ENCODE measurements around the gene SIRPD.
A peak's percentile ranks its signal among the peaks of the same experiment; 100 is the strongest.
"Not testable (repeated sequence)": the region's sequence is repeated elsewhere in the genome, so short reads cannot be mapped to it uniquely, and the experiment has no call there.

SIRPD gene

DNA sequence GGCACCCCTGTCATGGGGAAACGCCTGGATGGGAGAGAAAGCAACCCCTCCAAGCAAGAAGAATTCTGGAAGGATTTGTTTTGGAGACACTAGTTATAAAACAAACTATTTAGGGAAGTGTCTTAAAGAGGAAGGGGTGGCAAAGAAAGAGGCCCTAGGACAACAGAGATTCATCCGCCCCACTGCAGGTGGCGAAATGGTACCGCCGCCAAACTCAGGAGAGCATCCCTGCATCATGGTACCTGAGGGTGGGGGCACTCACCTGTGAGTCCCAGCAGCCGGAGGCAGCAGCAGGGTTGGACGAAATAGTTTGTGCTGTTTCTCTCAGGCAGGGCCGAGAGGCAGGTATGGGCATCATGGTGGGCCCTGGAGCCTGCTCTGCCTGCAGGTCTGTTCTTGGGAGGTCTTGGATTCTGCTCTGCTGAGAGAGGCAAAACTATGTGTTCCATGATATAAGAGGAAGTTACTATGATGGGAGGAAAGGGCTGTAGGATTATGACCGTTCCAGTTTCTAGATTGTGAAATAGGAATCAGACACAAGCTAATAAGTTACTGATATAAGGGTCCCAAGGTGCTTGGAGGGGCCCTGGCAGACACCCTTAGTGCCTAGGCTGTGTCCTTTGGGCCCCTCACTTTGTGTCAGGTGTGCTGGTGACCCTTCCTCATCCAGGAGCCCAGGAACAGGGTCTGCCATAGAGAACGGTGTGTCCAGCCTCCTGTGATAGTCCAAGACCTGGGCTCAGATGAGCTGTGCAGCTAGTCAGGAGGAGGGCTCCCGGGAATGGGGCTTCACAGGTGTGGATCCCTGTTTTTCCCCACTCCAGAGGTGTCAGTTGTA lies 20.4 kb downstream of the SIRPD start:
- no peak for DNase-seq

DNA sequence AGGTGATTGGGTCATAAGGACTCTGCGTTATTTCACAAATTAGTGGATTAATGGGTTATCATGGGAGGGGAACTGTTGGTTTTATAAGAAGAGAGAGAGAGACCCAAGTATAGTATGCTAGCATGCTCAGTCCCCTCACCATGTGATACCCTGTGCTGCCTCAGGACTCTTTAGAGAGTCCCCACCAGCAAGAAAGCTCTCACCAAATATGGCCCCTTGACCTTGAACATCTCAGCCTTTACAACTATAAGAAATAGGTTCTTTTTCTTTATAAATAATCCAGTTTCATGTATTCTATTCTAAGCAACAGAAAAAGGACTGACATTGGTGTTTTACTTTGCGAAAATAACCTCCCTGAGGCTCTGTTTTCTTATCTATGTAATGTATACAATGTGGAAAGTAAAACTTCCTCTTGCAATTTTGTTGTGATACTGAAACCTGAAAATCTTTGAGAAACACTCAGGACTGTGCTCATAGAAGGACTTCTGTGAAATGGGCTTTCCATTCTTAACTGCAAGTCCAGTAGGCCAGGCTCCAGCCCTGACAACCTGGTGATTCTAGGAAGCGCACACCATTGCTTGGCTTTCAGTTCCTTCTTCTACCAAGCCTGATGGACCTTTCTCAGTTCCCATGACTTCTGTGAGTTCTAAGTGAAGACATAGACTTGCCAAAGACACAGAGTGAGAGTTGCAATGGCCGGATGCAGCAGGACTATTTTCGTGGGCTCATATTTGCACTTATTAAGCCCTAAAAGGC lies 21.9 kb downstream of the SIRPD start:
- DNase-seq, result no peak

DNA sequence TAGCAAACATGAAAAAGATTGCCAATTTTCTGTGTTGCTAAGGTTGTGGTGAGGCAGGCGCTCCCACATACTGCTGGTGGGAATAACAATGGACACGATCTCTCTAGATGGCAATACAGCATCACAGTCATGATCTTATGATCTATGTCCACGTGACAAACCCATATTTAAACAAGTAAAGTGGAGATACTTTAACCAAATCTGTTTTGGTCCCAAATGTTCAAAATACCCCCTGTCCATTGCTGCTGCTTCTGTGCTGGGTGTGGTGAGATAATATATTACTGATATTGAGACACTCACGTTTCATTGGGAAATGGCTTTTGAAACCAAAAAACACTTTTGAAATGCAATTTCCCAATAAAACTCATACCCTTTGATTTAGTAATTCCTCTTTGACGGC lies 23.0 kb downstream of the SIRPD start:
- DNase-seq, result no peak

DNA sequence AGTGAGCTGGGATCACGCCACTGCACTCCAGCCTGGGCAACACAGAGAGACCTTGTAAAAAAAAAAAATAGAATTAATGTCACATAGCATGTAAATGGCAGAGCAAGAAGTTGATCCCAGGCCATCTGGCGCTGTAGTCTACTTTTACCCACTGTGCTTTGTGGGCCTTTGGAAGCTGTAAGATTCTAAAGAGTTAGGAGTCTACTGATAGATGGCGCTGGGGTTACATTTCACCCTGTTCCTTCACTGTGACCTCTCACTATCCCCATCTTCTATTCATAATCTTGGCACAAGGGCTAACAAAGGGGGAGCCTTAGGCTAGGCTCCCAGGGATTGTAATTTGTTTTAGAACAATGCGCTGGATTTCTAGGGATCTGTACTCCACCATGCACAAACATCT lies 24.4 kb downstream of the SIRPD start:
- no peak for DNase-seq

DNA sequence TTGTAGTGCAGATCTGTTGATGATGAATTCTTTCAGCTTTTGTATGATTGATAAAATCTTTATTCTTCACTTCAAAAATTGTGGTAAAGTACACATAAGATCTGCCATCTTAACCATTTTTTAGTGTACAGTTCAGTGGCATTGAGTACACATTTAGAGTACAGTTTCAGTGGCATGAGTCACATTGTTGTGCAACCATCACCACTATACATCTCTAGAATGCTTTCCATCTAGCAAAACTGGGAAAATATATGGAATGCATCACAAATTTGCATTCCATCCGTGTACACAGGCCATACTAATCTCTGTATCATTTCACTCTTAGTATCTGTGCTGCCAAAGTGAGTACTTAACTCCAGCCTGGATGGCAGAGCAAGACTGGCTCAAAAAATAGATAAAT lies 28.7 kb downstream of the SIRPD start:
- no peak for DNase-seq

DNA sequence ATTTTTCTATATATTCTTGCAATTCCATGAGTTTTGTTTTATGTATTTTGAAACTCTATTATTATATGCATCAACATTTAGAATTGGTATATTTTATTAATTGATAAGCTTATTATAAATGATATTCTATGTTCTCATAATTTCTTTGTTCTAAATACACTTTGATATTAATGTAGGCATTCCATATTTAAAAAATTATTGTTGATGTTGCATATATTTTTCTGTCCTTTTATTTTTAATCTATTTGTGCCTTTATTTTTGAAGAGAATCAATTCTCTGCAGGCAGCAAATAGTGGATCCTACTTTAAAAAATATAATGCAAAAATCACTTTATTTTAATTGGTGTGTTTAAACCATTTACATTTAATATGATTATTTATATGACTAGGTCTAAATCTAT lies 29.6 kb downstream of the SIRPD start:
- DNase-seq, result no peak

DNA sequence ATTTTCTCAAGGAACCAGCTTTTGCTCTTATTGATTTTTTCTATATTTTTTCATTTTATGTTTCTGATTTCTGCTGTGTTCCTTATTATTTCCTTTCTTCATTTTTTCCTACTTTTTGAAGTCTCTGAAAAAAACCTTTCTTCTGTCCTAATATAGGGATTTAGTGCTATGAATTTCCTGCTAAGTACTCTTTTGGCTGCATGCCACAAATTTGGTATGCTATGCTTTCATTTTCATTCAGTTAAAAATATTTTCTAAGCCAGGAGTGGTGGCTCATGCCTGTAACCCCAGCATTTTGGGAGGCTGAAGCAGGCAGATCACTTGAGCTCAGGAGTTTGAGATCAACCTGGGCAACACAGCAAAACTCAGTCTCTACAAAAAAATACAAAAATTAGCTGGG lies 30.6 kb downstream of the SIRPD start:
- DNase-seq, result no peak

DNA sequence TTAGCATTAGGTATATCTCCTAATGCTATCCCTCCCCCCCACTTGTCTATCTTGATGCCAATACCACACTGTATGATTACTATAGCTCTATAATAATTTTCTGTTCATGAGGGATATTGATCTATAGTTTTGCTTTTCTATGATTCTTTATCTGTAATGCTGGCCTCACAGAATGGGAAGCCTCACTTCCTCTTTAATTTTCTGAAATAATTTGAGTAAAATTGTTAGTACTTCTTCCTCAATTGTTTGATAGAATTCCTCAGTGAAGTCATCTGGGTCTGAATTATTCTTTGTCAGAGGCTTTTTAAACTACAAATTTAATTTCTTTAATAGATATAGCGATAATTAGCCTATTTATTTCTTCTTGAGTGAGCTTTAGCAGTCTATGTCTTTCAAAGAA lies 31.2 kb downstream of the SIRPD start:
- DNase-seq, result no peak

DNA sequence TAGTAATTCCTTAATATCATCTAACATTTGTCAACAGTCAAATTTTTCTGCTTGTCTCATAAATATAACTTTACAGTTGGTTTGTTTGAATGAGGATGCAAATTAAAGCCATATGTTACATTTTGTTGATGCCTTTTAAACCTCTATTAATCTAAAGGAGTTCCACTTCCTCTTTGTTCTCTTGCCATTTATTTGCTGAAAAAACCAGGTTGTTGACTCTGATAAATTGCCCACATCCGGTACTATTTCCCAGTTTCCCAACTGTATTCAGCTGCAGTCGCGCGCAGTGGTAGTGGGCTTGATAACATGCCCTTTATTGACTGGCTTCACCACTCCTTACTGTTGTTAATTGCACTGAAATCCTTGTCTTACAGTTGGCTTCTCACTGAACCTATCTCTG lies 33.5 kb downstream of the SIRPD start:
- DNase-seq, result no peak

DNA sequence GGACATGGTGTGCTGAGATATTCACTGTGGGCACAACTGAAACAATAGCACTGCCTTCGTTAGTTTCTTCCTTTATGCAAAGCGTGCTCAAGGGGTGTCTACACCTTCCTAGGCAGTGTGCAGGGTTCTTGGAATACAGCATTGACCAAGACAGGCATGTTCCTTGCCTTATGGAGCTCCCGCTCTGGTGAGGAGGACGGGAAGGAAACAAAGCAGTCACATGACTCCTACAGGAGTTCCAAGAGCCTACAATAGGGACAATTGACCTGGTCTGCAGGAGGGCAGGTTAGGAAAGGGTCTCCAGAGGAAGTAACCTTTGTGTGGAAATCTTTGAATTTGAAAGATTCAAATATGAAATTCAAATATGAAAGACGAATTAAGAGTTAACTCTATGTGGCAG lies 40.5 kb downstream of the SIRPD start:
- no peak for DNase-seq

DNA sequence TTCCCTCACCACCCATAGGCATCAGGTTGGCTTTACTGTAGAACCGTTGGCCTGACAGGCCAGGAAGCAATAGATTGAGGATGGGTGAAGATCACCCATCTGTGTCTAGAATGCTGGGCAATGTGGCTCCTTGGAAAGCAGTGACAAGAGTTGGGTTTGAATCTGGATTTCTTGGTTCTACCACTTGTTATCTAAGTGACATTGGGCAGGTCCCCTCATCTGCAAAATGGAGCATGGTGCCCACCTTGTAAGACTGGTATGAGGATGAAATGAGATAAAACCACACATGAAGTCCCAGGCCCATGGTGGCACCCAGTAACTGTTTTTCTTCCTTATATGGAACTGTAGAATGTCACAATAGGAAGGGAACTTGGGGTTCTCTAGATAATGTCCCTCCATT lies 43.7 kb downstream of the SIRPD start:
- DNase-seq, result no peak

DNA sequence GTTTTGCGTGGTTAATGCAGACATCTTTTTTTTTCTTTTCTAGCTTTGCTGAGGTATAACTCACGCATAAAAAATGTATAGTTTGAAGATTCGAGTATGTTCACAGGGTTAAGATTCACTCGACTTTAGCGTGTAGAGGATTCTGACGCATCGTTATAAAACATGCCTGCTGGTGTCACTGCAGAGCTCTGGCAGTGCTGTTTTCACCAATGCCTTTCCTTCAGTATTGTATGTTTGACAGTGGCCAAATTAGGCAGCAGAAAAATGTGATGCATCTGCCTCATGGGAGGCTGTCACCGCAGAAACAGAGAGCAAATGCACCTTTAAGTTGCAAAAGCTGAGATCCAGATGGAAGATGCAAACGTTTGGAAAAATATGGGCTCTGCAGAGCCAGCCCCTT lies 48.3 kb downstream of the SIRPD start:
- DNase-seq, result no peak

DNA sequence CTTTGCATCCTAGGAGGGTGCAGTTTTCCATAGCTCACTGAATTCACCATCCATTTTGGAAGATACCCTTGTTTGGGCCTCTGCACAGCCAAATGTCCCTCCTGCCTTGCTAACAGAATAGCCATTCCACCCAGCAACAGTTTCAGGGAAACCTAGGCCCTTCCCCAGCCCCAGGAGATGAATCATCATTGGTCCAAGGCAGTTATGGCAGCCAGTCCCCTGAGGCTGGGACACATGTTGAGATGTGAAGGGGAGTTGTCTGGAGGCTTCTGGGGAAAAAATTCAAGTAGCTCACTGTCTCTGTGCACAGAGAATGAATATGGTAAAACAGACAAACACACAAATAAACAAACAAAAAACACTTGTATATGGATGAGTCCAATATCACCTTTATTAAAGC lies 48.9 kb downstream of the SIRPD start:
- DNase-seq, result no peak

DNA sequence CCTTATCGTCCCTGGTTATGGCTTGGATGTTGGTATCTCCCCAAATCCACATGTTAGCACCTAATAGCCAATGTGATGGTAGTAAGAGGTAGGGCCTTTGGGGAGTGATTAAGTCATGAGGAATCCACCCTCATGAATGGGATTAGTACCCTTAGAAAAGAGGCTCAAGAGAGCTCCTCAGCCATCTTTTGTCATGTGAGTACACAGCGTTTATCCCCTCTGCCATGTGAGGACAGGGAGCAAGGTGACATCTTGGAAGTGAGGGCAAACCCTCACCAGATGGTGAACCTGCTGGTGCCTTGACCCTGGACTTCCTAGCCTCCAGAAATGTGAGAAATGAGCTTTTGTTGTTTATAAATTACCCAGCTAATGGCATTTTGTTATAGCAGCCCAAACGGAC lies 50.2 kb downstream of the SIRPD start:
- no peak for DNase-seq

DNA sequence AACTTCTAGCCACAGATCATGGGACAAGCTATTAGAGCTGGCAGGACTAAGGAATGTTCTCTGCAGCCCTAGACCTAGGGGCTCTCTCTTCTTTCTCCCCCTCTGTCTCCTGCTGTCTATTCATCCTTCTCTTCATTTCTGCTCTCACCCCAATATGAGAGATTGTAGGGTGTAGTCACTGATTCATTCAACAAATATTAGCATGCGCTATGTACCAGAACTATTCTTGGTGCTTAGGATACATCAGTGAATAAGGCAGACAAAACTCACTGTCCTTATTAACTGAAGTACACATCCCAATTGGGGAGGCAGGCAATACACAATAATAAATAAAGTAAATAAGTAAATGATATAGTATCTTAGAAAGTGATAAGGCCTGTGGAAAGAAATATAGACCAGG lies 51.6 kb downstream of the SIRPD start:
- DNase-seq, result no peak

DNA sequence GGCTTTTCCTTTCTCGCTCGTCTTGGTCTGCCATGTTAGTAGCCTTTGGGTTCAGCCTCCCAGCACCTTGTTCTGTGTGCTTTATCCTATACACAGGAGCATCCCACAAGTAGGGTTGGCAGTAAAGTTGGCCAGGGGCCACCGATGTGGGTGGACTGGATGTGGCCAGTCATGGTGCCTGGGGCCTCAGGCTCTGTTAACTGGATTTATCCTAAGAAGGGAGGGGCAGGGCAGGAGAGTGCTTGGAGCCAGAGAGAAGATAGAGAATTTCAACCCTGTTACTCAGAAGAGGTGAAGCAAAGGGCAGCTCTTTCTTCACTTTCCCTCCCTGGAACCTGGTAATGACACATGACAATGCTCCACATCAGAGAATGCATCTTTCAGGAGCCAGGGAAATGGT lies 52.1 kb downstream of the SIRPD start:
- DNase-seq, result no peak

DNA sequence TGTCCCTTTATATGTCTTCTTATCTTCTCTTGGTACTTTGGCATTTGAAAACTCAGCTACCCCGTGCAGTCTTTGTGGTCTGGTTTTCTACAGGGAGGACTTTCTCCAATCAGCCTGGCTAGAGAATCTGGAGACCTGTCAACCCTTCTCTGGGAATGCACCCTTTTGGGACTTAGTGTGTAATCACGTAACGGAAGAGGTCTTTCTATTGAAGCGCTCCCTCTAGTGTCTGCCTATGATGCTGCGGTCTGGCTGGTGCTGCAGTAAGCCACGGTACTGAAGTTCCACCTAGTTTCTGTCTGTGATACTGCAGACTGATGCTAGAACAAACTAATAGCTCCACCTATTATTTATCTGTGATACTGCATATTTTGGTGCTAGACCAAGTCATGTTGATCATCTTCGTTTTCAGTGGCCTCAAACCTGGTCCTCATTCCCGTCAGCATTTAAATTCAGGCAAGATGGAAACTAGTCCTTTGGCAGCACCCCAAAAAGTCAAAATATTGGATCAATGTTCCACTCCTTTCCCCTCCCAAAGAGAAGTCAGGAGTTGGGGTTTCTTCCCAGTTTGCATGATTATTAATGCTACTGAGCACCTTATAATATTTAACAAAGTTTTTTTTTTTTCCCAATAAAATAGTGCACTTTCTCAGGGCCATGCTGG lies 53.8 kb downstream of the SIRPD start:
- peak; percentile 58 for DNase-seq

DNA sequence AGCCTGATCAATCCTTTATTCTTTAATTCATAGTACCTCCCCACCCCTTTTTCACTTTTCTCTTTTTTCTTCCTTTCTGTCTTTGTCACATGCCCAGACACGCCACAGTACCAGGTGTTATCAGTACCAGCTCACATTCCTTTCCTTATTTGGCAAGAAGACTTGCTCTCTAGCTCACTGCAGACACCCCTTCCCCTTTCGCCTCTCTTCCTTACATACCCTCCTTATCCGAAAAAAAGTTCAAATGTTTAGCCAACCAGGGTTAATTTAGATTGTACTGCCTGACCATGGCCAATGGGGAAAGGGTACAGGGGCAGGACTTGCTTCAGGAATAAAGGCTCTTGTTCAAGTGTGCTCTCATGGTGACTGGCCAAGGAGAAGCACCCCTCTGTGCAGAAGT lies 57.0 kb downstream of the SIRPD start:
- DNase-seq, result no peak

DNA sequence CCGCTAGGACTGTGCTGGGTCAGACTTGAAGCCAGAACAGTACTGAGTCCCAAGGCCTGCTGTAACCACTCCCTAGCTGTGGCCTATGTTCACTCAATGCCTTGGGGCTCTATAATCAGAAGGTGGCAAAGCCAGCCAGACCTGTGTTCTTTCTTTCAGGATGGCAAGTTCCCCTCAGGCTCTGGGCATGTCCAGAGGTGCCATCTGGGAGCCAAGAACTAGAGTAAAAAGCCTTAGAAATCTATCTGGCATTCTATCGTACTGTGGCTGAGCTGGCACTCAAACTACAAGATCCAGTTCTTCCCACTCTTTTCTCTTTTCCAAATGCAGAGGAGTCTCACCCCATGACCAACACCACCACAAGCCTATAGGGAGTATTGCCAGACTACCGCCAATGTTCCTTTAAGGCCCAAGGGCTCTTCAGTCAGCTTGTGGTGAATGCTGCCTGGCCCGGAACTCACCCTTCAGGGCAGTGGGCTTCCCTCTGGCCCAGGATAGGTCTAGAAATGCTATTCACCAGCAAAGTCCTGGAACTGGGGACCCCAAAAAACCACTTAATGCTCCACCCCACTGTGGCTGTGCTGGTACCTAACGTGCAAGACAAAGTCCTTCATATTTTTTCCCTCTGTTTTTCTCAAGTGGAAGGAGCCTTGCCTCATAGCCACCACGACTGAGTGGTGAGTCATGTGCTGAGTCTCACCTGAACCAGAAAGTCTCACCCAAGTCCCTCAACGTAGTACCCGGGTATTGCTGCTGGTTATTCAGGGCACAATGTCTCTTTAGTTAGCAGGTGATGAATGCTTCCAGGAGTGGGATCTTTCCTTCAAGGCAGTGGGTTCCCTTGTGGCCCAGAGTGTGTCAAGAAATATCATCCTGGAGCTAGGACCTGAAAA lies 57.7 kb downstream of the SIRPD start:
- DNase-seq, result no peak

DNA sequence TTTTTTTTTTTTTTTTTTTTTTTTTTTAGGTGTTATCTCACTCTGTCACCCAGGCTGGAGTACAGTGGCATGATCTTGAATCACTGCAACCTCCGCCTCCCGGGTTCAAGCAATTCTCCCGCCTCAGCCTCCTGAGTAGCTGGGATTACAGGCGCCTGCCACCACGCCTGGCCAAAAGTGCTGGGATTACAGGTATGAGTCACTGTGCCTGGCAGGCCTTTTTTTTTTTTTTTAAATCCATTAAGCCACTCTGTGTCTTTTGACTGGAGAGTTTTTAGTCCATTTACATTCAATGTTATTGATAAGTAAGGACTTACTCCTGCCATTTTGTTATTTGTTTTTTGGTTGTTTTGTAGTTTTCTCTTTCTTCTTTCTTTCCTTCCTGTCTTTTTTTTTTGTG lies 60.1 kb downstream of the SIRPD start:
- DNase-seq, result not testable (repeated sequence)

DNA sequence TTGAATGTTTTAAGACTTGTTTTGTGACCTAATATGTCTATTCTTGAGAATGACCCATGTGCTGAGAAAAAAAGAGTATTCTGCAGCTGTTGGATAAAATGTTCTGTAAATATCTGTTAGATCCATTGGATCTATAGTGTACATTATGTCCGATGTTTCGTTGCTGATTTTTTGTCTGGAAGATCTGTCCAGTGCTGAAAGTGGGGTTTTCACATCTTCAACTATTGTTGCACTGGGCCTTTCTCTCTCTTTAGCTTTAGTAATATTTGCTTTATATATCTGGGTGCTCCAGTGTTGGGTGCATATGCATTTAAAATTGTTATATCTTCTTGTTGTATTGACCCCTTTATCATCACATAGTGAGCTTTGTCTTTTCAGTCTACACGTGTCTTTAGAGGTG lies 60.6 kb downstream of the SIRPD start:
- no peak for DNase-seq

DNA sequence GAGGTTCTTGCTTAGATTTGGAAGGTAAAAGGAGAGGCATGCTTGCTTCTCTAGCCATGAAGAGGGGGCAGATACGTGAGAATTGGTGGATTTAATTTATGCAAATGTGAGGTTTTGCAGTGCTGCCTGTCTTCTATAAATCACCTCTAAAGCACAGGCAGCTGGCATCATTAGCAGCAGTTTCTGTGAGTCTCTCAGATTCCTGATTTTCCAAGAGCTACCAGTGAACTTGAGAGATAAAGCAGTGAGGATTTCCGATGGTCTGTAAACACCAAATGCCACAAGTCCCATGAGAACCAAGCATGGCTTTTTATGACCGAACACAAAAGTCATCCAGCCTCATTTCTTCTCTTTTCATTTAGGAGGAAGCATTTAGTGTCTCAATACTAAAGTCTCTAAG lies 63.1 kb downstream of the SIRPD start:
- DNase-seq, result no peak

DNA sequence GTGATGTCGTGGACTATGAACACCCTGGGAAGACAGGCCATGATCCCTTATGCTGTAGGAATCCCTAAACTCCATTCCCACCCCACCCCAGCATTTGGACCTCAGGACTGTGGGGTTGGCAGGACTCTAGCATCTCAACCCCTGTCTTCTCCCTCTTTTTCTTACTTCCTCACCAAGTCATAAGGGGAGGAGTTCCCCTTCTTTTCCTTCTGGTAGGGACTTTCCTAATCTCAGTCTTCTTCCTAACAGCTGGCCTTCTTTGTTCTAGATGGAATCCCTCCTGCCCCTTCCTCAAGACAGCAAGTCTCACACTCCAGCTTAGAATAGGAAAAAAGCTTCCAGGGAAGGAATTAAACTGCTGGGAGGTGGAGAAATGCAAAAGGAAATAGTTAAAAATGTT lies 64.0 kb downstream of the SIRPD start:
- DNase-seq, result no peak

All from NCI-H187 treated with DMSO at 0.1 percent for 48 hours (cell line).